Measurements from ENCODE around the gene ME1. TPM values are rescaled to one million over a fixed set of nuclear protein-coding genes. Genes with fewer than 3 reads are reported as not detected.

ME1 gene
- total RNA-seq, 1 experiment from 2014 or later = 7.8 TPM

GRCh38 chr6:83439201-83439600 lies 8.3 kb upstream of the ME1 start:
- H3K9me3 Mint-ChIP-seq = peaks cover 2 to 4% of the 10 kb centered on the region in 2 experiments; a peak in 3 of 5 replicates
- no CpG with 5 or more reads among the region's 2 CpGs for WGBS (ENCODE audit: extremely low coverage, insufficient read length, low lambda C conversion rate)
- Histone ChIP-seq H3K23ac (ENCODE audit: insufficient read length, low read depth, low read length) (no peak overlapping the region), H3K23me2 (ENCODE audit: insufficient read length, low read depth, low read length, poor library complexity, severe bottlenecking) (no peaks in the 10 kb centered on the region), H2AFZ (ENCODE audit: low read length) (no peak overlapping the region), H3K79me1 (ENCODE audit: insufficient read depth, low read depth, low read length, poor library complexity, severe bottlenecking) (no peaks in the 10 kb centered on the region), H3K27me3 (ENCODE audit: insufficient read depth, low read length) (no peaks in the 10 kb centered on the region), H2BK5ac (ENCODE audit: insufficient read length, low read length) (no peak overlapping the region), H2BK120ac (ENCODE audit: low read depth, low read length, poor library complexity, severe bottlenecking) (no peak overlapping the region), H3K56ac (ENCODE audit: insufficient read length, low read depth, low read length) (no peak overlapping the region), H4K20me1 (ENCODE audit: control insufficient read depth, insufficient read depth, insufficient read length) (no peaks in the 10 kb centered on the region), H3K14ac (ENCODE audit: insufficient read depth, low read length) (no peak overlapping the region), H3K4me2 (ENCODE audit: insufficient read depth, insufficient read length, low read length) (no peak overlapping the region), H3K9ac (ENCODE audit: extremely low read depth, insufficient read length, low read length) (no peak overlapping the region), H2AK5ac (ENCODE audit: insufficient read length, low read length) (no peak overlapping the region), H4K5ac (ENCODE audit: insufficient read length, low read depth, low read length) (no peak overlapping the region), H2BK15ac (ENCODE audit: low read depth, low read length) (no peak overlapping the region), H3K18ac (ENCODE audit: insufficient read length, low read depth, low read length) (no peak overlapping the region), H3K27ac (ENCODE audit: insufficient read length, low read depth, low read length) (no peak overlapping the region), H3K9me3 (ENCODE audit: control insufficient read depth, low read depth, low read length) (no peaks in the 10 kb centered on the region), H3K4ac (ENCODE audit: low read depth, low read length) (no peak overlapping the region), H2BK20ac (ENCODE audit: low read depth, low read length, poor library complexity, severe bottlenecking) (no peak overlapping the region), H4K91ac (ENCODE audit: insufficient read length, low read depth, low read length) (no peak overlapping the region), H3K4me1 (ENCODE audit: insufficient read depth, low read length) (peaks cover 2% of the 10 kb centered on the region; the same call in 1 of the 2 replicates), H2BK12ac (ENCODE audit: insufficient read length, low read depth, low read length) (no peak overlapping the region), H3K79me2 (ENCODE audit: insufficient read depth, low read length) (no peaks in the 10 kb centered on the region), H3T11ph (ENCODE audit: low read length) (no peak overlapping the region), H4K8ac (replicated peaks; ENCODE audit: insufficient read length, low read depth, low read length) (no peak overlapping the region)
- H3K4me3 Mint-ChIP-seq = no peak overlapping the region
- peaks cover 14% of the 10 kb centered on the region in 2 experiments for H3K4me1 Mint-ChIP-seq
- no peak overlapping the region for H3K27ac Mint-ChIP-seq
- H3K36me3 Mint-ChIP-seq (ENCODE audit: insufficient read depth in 1 of 3, low read depth in 3 of 3) = no peaks in the 10 kb centered on the region
- TF ChIP-seq CTCF (conservative IDR thresholded peaks at IDR 0.05) = no peak
- no peaks in the 10 kb centered on the region for H3K27me3 Mint-ChIP-seq (ENCODE audit: low read depth)
- no peak for DNase-seq
